GM12878 (cell line): Measurements from ENCODE around the gene ARHGEF37. TPM values are rescaled to one million over a fixed set of nuclear protein-coding genes. Genes with fewer than 3 reads are reported as not detected.

Experiments
- ATAC-seq: fragments of 200-7000 bp; cut with Tn5 transposase; 3 replicates; pipeline ENCODE4 v1.9.1; 2020; ENCODE audit warnings: mild to moderate bottlenecking, moderate library complexity
- BruUV-seq: library from RNA; stranded (reverse); fragments of 400-500 nt; replicated peaks from 2 replicates; lab custom pipeline; 2021; lab: Mats Ljungman, UMichigan
- CTCF ChIA-PET: fragments of 300-600 bp; sonication (Branson Sonifier 250); formaldehyde crosslinking; extraction: SDS; loops from one replicate; lab custom pipeline; 2021; ENCODE audit warnings: inconsistent platforms; lab: Yijun Ruan, JAX
- POLR2A ChIA-PET: fragments of 350-600 bp; formaldehyde crosslinking; extraction: SDS; loops from one replicate; lab custom pipeline; 2021; ENCODE audit warnings: inconsistent platforms; lab: Charles Lee
- RAD21 ChIA-PET: fragments of 300-600 bp; sonication (Branson Sonifier 250); formaldehyde crosslinking; loops from one replicate; lab custom pipeline; 2023; ENCODE audit warnings: antibody characterized with exemption; ENCODE audit not compliant: unreplicated experiment; lab: Charles Lee
- SMC1A ChIA-PET: fragments of 300-600 bp; sonication (Branson Sonifier 250); formaldehyde crosslinking; loops from one replicate; lab custom pipeline; 2023; ENCODE audit not compliant: unreplicated experiment, uncharacterized antibody; lab: Charles Lee
- DNase-seq: peaks from one replicate; pipeline ENCODE4 v3.0.0-alpha.2; 2011; ENCODE audit warnings: low read depth, low spot score
- FAIRE-seq: peaks from 3 replicates; lab custom pipeline; 2011; peaks lifted over from hg19 to GRCh38; lab: Jason Lieb, UNC
- H2AFZ ChIP-seq: 2 replicates; pipeline ENCODE4 v1.6.0; 2011; ENCODE audit warnings: low read depth, low read length, control low read depth; ENCODE audit not compliant: control insufficient read depth
- H3K27ac ChIP-seq: 2 replicates; pipeline ENCODE4 v1.5.1; 2011; ENCODE audit warnings: control low read depth; ENCODE audit not compliant: control insufficient read depth, insufficient read depth
- H3K27me3 ChIP-seq, 2 experiments: replicated peaks in 1 of 2; 2 replicates each; pipeline versions ENCODE4 v1.6.0 to v1.6.1; 2011; ENCODE audit warnings: low read length in 1 of 2; ENCODE audit not compliant: control insufficient read depth in 2 of 2, insufficient read depth in 2 of 2
- H3K36me3 ChIP-seq, 2 experiments: 2 replicates each; pipeline ENCODE4 v1.5.1; 2011; ENCODE audit warnings: low read length in 1 of 2; ENCODE audit not compliant: control insufficient read depth in 2 of 2, insufficient read depth in 2 of 2
- H3K4me1 ChIP-seq: 2 replicates; pipeline ENCODE4 v1.6.1; 2011; ENCODE audit warnings: mild to moderate bottlenecking, low read length, moderate library complexity, mixed read lengths; ENCODE audit not compliant: control insufficient read depth, insufficient read depth
- H3K4me2 ChIP-seq: 2 replicates; pipeline ENCODE4 v1.6.0; 2011; ENCODE audit warnings: control low read depth; ENCODE audit not compliant: control insufficient read depth, insufficient read depth
- H3K4me3 ChIP-seq: fragments of 200-600 bp; sonication (generic); 2 replicates; pipeline ENCODE4 v1.5.1; 2016
- H3K79me2 ChIP-seq: 2 replicates; pipeline ENCODE4 v1.6.0; 2011; ENCODE audit warnings: low read length; ENCODE audit not compliant: control insufficient read depth, insufficient read depth
- H3K9ac ChIP-seq: 2 replicates; pipeline ENCODE4 v1.8.0; 2011; ENCODE audit warnings: low read length, control low read depth, mixed read lengths; ENCODE audit not compliant: control insufficient read depth, insufficient read depth
- H3K9me3 ChIP-seq: replicated peaks from 3 replicates; pipeline ENCODE4 v1.5.1; 2011; ENCODE audit warnings: mild to moderate bottlenecking, low read length; ENCODE audit not compliant: control insufficient read depth, insufficient read depth
- H4K20me1 ChIP-seq: 2 replicates; pipeline ENCODE4 v1.6.0; 2011; ENCODE audit not compliant: control insufficient read depth, insufficient read depth
- BHLHE40 ChIP-seq, 2 experiments: fragments of 450-650 bp in 1 of 2; IDR thresholded peaks; 2 replicates each; pipeline ENCODE4 v1.6.1; 2011 to 2017; ENCODE audit warnings: low read depth in 2 of 2, borderline replicate concordance in 1 of 2, improper control_type of control experiment in 1 of 2, low read length in 1 of 2, mild to moderate bottlenecking in 1 of 2
- CHD2 ChIP-seq: IDR thresholded peaks from 2 replicates; pipeline ENCODE4 v1.6.1; 2011; ENCODE audit warnings: low read depth, low read length, improper control_type of control experiment, borderline replicate concordance
- CREB1 ChIP-seq: IDR thresholded peaks from 2 replicates; pipeline ENCODE4 v1.6.1; 2012; ENCODE audit warnings: low read depth, mild to moderate bottlenecking, inconsistent platforms
- CREM ChIP-seq: IDR thresholded peaks from 2 replicates; pipeline ENCODE4 v1.6.1; 2014; ENCODE audit warnings: antibody characterized with exemption, low read depth
- HDAC2 ChIP-seq: fragments of 200-600 bp; sonication (generic); IDR thresholded peaks from 2 replicates; pipeline ENCODE4 v1.6.1; 2017
- KAT2A ChIP-seq: conservative IDR thresholded peaks from 2 replicates; pipeline ENCODE4 v1.6.1; 2011; ENCODE audit warnings: low read depth, low read length; ENCODE audit not compliant: control insufficient read depth
- MXI1 ChIP-seq: fragments of 150-350 bp; IDR thresholded peaks from 2 replicates; pipeline ENCODE4 v1.6.1; 2011; ENCODE audit warnings: low read depth, mild to moderate bottlenecking, inconsistent platforms, low read length, improper control_type of control experiment
- POLR2AphosphoS2 ChIP-seq: IDR thresholded peaks from 2 replicates; pipeline ENCODE4 v1.6.1; 2011; ENCODE audit warnings: low read depth, mild to moderate bottlenecking, low read length, improper control_type of control experiment, moderate library complexity
- RFX5 ChIP-seq: IDR thresholded peaks from 2 replicates; pipeline ENCODE4 v1.6.1; 2011; ENCODE audit warnings: low read depth, low read length, improper control_type of control experiment
- RUNX3 ChIP-seq: IDR thresholded peaks from 2 replicates; pipeline ENCODE4 v1.6.1; 2012; ENCODE audit warnings: low read length, inconsistent platforms
- SMC3 ChIP-seq: IDR thresholded peaks from 2 replicates; pipeline ENCODE4 v1.6.1; 2011; ENCODE audit warnings: low read length, improper control_type of control experiment, borderline replicate concordance
- SP1 ChIP-seq: IDR thresholded peaks from one replicate; pipeline ENCODE4 v1.6.1; 2011; ENCODE audit warnings: low read depth, low read length
- TAF1 ChIP-seq: IDR thresholded peaks from 2 replicates; pipeline ENCODE4 v1.6.1; 2011; ENCODE audit warnings: mild to moderate bottlenecking, low read depth, low read length, borderline replicate concordance
- TCF7 ChIP-seq: IDR thresholded peaks from 2 replicates; pipeline ENCODE4 v1.6.1; 2014; ENCODE audit warnings: antibody characterized with exemption, borderline replicate concordance
- WGBS: methylation state at CpG from one replicate; pipeline ENCODE4 v1.1.6; 2016; ENCODE audit warnings: low lambda C conversion rate; ENCODE audit not compliant: insufficient replicate concordance, insufficient coverage; ENCODE audit errors: missing lambda C conversion rate; 5-methylcytosine and 5-hydroxymethylcytosine counted together
- in situ Hi-C: fragments of 300-500 bp; cut with MboI; formaldehyde crosslinking; loops from 9 replicates; pipeline ENCODE4 v1.14.3; 2018; ENCODE audit warnings: mixed read lengths
- intact Hi-C: fragments of 100-400 bp; cut with micrococcal nuclease; formaldehyde crosslinking; loops from one replicate; pipeline ENCODE4 v1.14.2; 2022; ENCODE audit not compliant: unreplicated experiment
- polyA plus RNA-seq, 11 experiments: library from polyadenylated mRNA; depleted of rRNA in 4 of 11; unstranded in 6 of 11; stranded (reverse) in 5 of 11; fragments of >200 nt; fragmentation: Nextera tagmentation in 4 of 11; fragmentation: Illumina TruSeq in 1 of 11; extraction: Ambion mirVana in 4 of 11; extraction: Trizol in 1 of 11; gene quantifications; 1 replicate in 1 of 11; 2 replicates in 10 of 11; pipeline versions ENCODE4 v1.2.1 to v1.2.3, GENCODE V29; 2011 to 2016; ENCODE audit warnings: inconsistent platforms in 2 of 11, missing spikeins in 2 of 11, low read depth in 1 of 11
- total RNA-seq, 4 experiments: library from RNA; depleted of rRNA in 3 of 4; stranded (reverse); fragments of >200 nt in 3 of 4; fragmentation: Illumina TruSeq in 1 of 4; extraction: Trizol in 1 of 4; gene quantifications; 2 replicates each; pipeline versions ENCODE4 v1.2.1 to v1.2.3, GENCODE V29; 2013 to 2021
- TF ChIP-seq, protein P1 (sequence below): fragments of 450-650 bp; conservative IDR thresholded peaks from 2 replicates; pipeline ENCODE4 v1.6.1; 2017; ENCODE audit warnings: mild to moderate bottlenecking, moderate library complexity
- TF ChIP-seq, protein P2 (sequence below): IDR thresholded peaks from 2 replicates; pipeline ENCODE4 v1.6.1; 2012; ENCODE audit warnings: low read depth, low read length, improper control_type of control experiment

The ARHGEF37 gene
- total and polyA plus RNA-seq, 10 of the 15 experiments (the other 5 are each of a cell fraction or from before 2014, with no cell fraction given): 0.16 to 1.1 (median 0.63) TPM

DNA sequence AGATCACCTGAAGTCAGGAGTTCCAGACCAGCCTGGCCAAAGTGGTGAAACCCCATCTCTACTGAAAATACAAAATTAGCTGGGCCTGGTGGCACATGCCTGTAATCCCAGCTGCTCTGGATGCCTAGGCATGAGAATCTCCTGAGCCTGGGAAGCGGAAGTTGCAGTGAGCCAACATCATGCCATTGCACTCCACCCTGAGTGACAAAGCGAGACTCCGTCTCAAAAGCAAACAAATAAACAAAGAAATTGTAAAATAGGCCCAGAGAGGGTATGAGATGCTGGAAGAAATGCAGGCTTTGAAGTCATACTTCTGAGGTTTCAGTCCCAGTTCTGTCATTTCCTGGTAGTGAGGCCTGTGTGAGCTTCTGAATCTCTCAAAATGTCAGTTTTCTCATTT lies 5.3 kb upstream of the ARHGEF37 start:
- ChIA-PET POLR2A (interaction anchor here (0.7 to 1.0 kb wide), 2 partner anchors 11 to 174 kb away, joined by 3 to 7 read pairs; no protein-coding TSS in a partner anchor), CTCF (interaction anchor here (1.0 to 8.2 kb wide), 5 partner anchors 8 to 44 kb away, joined by 3 to 31 read pairs (median 4); no protein-coding TSS in a partner anchor), RAD21 (interaction anchor here (0.7 kb wide), 1 partner anchor 42 kb away, joined by 3 read pairs; no protein-coding TSS in a partner anchor), SMC1A (interaction anchor here (1.1 to 4.1 kb wide), 4 partner anchors 9 to 46 kb away, joined by 3 to 19 read pairs (median 6); no protein-coding TSS in a partner anchor)
- Histone ChIP-seq H3K9ac (no peak overlapping the region), H3K4me2 (no peak overlapping the region), H3K27ac (no peak overlapping the region), H3K79me2 (no peaks in the 10 kb centered on the region), H3K27me3 (peaks cover 0 to 2% of the 10 kb centered on the region in 2 experiments; a peak in 2 of 4 replicates), H3K4me3 (no peak overlapping the region), H3K36me3 (no peaks in the 10 kb centered on the region), H2AFZ (peak overlapping the region; percentile 48), H4K20me1 (no peaks in the 10 kb centered on the region), H3K9me3 (no peaks in the 10 kb centered on the region), H3K4me1 (peaks cover 10% of the 10 kb centered on the region)
- WGBS: 98% methylated on average over 3 of the region's 3 CpGs
- BruUV-seq: no TSS peak
- no peak for FAIRE-seq
- in situ Hi-C loops: no loop called here
- TF ChIP-seq TCF7: peak; percentile 85
- TF ChIP-seq CREB1: peak; percentile 51; the same call in 1 of the 2 replicates
- TF ChIP-seq RFX5: no peak
- peak; percentile 71 for TF ChIP-seq CREM
- peak; percentile 54; the same call in 1 of the 2 replicates for TF ChIP-seq RUNX3
- intact Hi-C loops: no loop called here
- peak; percentile 86 for ATAC-seq
- no peak for DNase-seq

DNA sequence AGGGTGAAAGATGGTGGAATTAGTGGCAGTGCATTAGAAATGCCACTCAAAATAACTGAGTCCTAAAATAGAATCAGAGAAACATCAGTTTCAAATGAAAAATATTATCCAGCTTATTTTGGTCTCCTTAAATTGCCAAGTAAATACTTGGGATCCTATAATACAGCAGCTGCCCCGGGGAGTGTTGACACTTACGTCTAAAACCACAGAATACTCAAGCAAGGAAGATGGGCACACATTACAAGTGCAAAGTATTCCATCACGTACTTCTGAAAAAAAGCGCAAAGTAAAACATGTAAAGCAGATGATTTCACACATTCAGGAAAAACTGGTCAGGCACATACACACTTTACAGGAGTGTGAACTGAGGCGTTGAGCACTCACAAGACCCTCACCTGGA lies 2.4 kb upstream of the ARHGEF37 start:
- FAIRE-seq (no peak), DNase-seq (no peak), ATAC-seq (no peak)
- H3K4me1 ChIP-seq: peaks cover 10% of the 10 kb centered on the region
- peaks cover 0 to 2% of the 10 kb centered on the region in 2 experiments; a peak in 2 of 4 replicates for H3K27me3 ChIP-seq
- ChIA-PET POLR2A (no interaction called here), SMC1A (interaction anchor here (1.4 kb wide), 1 partner anchor 15 kb away, joined by 4 read pairs; no protein-coding TSS in a partner anchor), RAD21 (interaction anchor here (1.4 kb wide), 2 partner anchors 14 to 40 kb away, joined by 3 to 4 read pairs; no protein-coding TSS in a partner anchor), CTCF (interaction anchor here (1.3 to 8.2 kb wide), 2 partner anchors 16 to 38 kb away, joined by 3 to 31 read pairs; no protein-coding TSS in a partner anchor)
- no peaks in the 10 kb centered on the region for H3K79me2 ChIP-seq
- no peak overlapping the region for H3K9ac ChIP-seq
- H3K9me3 ChIP-seq: no peaks in the 10 kb centered on the region
- no TSS peak for BruUV-seq
- H3K36me3 ChIP-seq: no peaks in the 10 kb centered on the region
- intact Hi-C loops (no loop called here), in situ Hi-C loops (no loop called here)
- no peak overlapping the region for H3K27ac ChIP-seq
- 95% methylated on average over 5 of the region's 5 CpGs for WGBS
- H2AFZ ChIP-seq: no peak overlapping the region
- no peak overlapping the region for H3K4me2 ChIP-seq
- no peak overlapping the region for H3K4me3 ChIP-seq
- no peaks in the 10 kb centered on the region for H4K20me1 ChIP-seq
- TF ChIP-seq CHD2: no peak
- TF ChIP-seq, protein P1, sequence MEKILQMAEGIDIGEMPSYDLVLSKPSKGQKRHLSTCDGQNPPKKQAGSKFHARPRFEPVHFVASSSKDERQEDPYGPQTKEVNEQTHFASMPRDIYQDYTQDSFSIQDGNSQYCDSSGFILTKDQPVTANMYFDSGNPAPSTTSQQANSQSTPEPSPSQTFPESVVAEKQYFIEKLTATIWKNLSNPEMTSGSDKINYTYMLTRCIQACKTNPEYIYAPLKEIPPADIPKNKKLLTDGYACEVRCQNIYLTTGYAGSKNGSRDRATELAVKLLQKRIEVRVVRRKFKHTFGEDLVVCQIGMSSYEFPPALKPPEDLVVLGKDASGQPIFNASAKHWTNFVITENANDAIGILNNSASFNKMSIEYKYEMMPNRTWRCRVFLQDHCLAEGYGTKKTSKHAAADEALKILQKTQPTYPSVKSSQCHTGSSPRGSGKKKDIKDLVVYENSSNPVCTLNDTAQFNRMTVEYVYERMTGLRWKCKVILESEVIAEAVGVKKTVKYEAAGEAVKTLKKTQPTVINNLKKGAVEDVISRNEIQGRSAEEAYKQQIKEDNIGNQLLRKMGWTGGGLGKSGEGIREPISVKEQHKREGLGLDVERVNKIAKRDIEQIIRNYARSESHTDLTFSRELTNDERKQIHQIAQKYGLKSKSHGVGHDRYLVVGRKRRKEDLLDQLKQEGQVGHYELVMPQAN: no peak
- TF ChIP-seq HDAC2: no peak
- no peak for TF ChIP-seq BHLHE40 (IDR thresholded peaks at IDR 0.05; ENCODE audit: borderline replicate concordance in 1 of 2, low read depth in 2 of 2, low read length in 1 of 2)
- TF ChIP-seq TAF1: no peak
- no peak for TF ChIP-seq SMC3
- TF ChIP-seq MXI1: no peak
- TF ChIP-seq, protein P2, sequence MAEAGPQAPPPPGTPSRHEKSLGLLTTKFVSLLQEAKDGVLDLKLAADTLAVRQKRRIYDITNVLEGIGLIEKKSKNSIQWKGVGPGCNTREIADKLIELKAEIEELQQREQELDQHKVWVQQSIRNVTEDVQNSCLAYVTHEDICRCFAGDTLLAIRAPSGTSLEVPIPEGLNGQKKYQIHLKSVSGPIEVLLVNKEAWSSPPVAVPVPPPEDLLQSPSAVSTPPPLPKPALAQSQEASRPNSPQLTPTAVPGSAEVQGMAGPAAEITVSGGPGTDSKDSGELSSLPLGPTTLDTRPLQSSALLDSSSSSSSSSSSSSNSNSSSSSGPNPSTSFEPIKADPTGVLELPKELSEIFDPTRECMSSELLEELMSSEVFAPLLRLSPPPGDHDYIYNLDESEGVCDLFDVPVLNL: no peak
- TF ChIP-seq KAT2A: no peak
- TF ChIP-seq POLR2AphosphoS2: no peak
- TF ChIP-seq SP1: no peak
